ENCODE results near the gene ANKRD22.

ANKRD22 gene

DNA sequence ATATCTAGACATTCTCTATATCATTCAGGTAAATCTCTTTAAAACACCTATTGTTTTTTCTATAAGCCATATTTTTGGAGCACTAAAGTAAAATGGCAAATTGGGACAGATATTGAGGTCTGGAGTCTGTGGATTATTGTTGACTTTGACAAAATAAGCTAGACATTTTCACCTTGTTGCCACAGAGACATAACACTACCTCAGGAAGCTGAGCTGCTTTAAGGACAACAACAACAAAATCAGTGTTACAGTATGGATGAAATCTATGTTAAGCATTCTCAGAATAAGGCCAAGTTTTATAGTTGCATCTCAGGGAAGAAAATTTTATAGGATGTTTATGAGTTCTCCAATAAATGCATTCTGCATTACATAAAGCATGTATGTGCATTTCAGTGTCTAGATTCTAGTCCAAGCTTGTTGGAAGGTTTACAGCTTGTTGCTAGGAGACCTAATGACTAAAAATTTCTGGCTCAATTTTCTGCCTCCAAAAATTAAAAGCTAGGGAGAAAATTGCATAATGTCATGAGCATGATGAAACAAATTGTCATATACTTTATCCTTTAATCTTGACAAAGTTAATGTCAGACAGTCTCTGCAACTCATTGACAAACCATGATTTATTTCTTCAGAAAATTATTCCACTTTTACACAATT, 30.8 kb downstream of the ANKRD22 start:
- peaks cover 25 to 36% of the 10 kb centered on the region in 2 donors for H3K4me1 Mint-ChIP-seq (ENCODE audit: low read depth in 2 of 2)
- peak overlapping the region in 1 of 2 donors; percentile 14 for H3K27ac Mint-ChIP-seq

DNA sequence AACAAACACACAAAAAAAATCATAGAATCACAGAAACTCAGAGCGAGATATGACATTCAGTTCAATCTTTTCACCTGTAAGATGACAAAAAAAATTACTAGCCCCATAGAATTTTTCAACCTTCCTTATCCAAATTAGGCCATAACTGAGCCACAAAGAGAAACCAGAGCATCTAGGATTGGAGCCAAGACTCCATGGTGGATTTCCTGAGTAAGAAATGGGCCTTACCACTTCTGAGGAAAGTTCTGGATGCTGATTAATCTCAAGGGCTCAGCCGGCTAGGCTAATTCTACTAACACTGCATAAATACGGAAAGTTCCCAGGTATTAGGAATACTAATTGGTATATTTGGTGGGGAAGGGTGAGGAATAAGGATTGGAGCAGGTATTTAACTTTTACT, 32.4 kb downstream of the ANKRD22 start:
- no peak overlapping the region for H3K4me3 Mint-ChIP-seq
- H3K27ac Mint-ChIP-seq: no peak overlapping the region
- H3K36me3 Mint-ChIP-seq (ENCODE audit: insufficient read depth): no peaks in the 10 kb centered on the region
- H3K27me3 Mint-ChIP-seq: no peaks in the 10 kb centered on the region
- H3K4me1 Mint-ChIP-seq (ENCODE audit: low read depth in 2 of 2): peaks cover 16 to 22% of the 10 kb centered on the region in 2 donors
- no peak for DNase-seq
- no peak for ATAC-seq (replicated peaks)
- H3K9me3 Mint-ChIP-seq: no peaks in the 10 kb centered on the region

More for the DNA sequence above, 30.8 kb downstream of the ANKRD22 start:
- Mint-ChIP-seq H3K4me3 (no peak overlapping the region), H3K36me3 (ENCODE audit: insufficient read depth) (no peaks in the 10 kb centered on the region), H3K9me3 (no peaks in the 10 kb centered on the region), H3K27me3 (no peaks in the 10 kb centered on the region)
- ATAC-seq (replicated peaks): no peak
- DNase-seq: no peak

DNA sequence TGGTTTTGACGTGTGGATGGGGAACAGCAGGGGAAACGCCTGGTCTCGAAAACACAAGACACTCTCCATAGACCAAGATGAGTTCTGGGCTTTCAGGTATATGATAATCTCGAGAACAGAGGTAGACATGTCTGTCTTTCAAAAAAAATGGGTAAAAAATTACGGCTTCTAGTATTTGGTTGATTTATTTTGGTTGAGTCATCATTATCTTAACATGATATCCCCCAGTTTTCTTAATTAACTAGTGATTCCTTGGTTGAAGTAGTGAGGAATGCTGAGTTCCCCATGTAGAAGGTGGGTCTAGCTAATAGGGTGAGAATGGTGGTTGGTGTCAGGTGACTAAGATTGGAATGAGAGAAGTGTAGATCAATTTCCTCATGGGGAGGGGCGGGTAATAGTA, 38.4 kb downstream of the ANKRD22 start:
- Mint-ChIP-seq H3K27me3 (no peaks in the 10 kb centered on the region), H3K9me3 (no peaks in the 10 kb centered on the region), H3K27ac (no peak overlapping the region)

DNA sequence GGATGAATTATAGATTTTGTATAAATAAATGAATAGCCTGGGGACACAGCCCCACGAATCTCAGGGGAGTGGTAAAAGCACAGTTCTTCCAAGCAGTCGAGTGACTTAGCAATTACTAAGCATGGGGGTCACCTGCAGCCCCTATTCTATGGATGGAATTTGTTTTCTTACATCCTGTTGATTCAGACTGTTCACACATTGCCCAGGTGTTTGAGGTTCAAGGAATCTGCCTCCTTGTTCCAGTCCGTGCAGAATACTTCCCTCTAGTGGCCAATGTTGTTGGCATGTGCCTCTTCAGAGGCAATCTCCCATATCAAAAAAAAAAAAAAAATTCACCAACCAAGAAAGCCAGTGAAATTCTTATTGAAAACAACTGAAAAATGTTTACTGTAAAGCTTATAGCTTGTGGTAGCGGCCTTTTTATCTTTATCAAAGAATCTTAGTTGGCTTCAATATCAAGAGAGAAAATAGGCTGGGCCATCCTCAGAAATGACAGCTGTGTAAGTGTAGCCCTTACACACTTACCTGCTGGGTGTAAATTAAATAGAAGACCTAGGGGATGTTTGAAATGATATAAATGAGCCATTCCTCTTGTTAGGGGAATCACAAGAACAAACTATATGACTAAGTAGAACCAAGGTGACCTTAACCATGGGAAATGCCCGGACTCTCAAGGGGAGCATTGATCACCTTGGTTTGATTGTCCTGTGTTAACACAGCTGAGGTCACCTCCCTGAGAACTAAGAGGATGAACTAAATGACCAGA, 41.3 kb downstream of the ANKRD22 start:
- DNase-seq (peak; percentile 26 to 40 (median 33)), ATAC-seq (replicated peaks) (peak; percentile 97)
- Mint-ChIP-seq H3K4me3 (no peak overlapping the region), H3K9me3 (no peaks in the 10 kb centered on the region), H3K36me3 (ENCODE audit: insufficient read depth) (no peaks in the 10 kb centered on the region), H3K27me3 (no peaks in the 10 kb centered on the region), H3K4me1 (ENCODE audit: low read depth in 2 of 2) (peaks cover 4 to 9% of the 10 kb centered on the region in 2 donors), H3K27ac (peak overlapping the region in 1 of 2 donors; percentile 60)

More for the DNA sequence above, 38.4 kb downstream of the ANKRD22 start:
- Mint-ChIP-seq H3K4me1 (ENCODE audit: low read depth in 2 of 2) (peaks cover 4 to 9% of the 10 kb centered on the region in 2 donors), H3K36me3 (ENCODE audit: insufficient read depth) (no peaks in the 10 kb centered on the region), H3K4me3 (no peak overlapping the region)
- DNase-seq: no peak
- ATAC-seq (replicated peaks): no peak

DNA sequence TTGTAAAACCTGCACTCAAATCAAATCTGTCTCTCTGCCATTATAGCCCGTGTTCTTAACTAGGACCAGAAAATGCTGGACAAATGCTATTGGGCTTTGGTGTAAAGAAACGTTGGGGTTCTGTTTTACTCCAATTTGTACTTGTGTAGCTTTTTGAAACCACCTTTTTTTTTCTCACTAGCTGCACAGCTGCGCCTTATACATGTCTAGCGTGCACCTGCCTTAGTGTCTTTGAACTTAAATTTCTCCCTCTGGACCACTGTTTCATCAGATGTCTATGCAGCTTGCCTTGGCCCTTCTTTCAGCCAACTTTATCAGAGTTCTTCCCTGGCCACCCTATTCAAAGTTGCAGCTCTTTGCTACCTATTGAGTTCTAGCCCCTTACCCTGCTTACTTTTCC, 42.0 kb downstream of the ANKRD22 start:
- Mint-ChIP-seq H3K27ac (peak overlapping the region in 1 of 2 donors; percentile 60), H3K4me1 (ENCODE audit: low read depth in 2 of 2) (peaks cover 4 to 9% of the 10 kb centered on the region in 2 donors), H3K4me3 (no peak overlapping the region), H3K9me3 (no peaks in the 10 kb centered on the region), H3K27me3 (no peaks in the 10 kb centered on the region), H3K36me3 (ENCODE audit: insufficient read depth) (no peaks in the 10 kb centered on the region)
- ATAC-seq (replicated peaks) (no peak), DNase-seq (no peak)

DNA sequence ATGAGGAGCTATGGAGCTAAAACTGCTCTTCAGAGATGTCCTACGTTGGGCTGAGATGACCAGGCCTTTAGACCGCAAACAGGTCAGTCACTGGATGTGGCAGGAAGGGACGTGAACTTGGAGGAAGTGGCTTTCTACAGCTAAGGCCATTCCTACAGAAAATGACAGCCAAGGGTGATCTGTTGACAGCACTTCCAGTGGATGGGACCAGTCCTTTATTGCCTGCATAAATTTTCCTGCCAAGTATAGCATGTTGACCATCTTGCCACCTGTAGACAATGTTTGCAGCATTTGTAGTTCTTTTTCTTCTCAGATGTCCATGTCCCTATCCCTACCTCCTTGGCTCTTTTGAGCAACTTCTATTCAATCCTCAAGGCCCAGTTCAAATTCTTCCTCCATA, 45.7 kb downstream of the ANKRD22 start:
- DNase-seq (no peak), ATAC-seq (replicated peaks) (no peak)
- Mint-ChIP-seq H3K27ac (no peak overlapping the region), H3K36me3 (ENCODE audit: insufficient read depth) (no peaks in the 10 kb centered on the region), H3K4me1 (ENCODE audit: low read depth in 2 of 2) (peaks cover 4 to 9% of the 10 kb centered on the region in 2 donors), H3K4me3 (no peak overlapping the region), H3K27me3 (no peaks in the 10 kb centered on the region), H3K9me3 (no peaks in the 10 kb centered on the region)

- no peak overlapping the region for H3K4me3 Mint-ChIP-seq
- H3K27ac Mint-ChIP-seq: no peak overlapping the region
- no peaks in the 10 kb centered on the region for H3K36me3 Mint-ChIP-seq (ENCODE audit: insufficient read depth)
- H3K9me3 Mint-ChIP-seq: no peaks in the 10 kb centered on the region
- no peak for ATAC-seq (replicated peaks)
- H3K27me3 Mint-ChIP-seq: no peaks in the 10 kb centered on the region
- DNase-seq: no peak
- H3K4me1 Mint-ChIP-seq (ENCODE audit: low read depth in 2 of 2): peaks cover 6 to 7% of the 10 kb centered on the region in 2 donors
Measured at GRCh38 chr10:88805361-88805760, 46.3 kb downstream of the ANKRD22 start.

DNA sequence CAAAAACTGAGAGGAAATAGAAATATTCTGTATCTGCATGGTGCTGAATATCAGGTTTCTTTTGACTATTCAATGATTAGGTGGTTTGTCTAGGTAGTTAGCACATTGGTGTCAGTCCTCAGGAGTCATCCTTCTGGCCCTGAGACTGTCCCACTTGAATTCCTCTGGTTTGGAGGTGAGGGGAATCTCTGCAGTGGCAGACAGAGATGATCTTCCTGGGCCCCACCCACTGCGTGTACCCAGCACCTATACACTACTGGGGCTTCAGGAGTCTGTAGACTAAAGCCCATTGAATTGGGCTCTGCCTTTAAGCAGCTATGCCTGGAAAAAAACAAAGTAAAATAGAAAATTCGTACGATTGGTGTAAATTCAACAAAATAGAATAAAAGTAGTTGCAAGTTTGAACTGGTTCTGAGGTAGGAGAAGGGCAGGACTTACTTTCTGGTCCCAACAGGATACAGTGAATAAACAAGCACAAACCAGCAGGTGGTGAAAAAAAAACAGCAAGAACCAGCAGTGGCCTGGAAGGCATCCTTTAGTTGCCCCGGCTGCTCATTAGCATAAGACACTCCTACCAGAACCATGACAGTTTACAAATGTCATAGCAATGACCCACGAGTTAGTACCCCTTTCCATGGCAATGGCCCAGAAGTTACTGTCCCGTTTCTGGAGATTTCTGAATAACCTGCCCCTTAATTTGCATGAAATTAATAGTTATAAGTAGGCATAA, 47.4 kb downstream of the ANKRD22 start:
- H3K27ac Mint-ChIP-seq: no peak overlapping the region
- ATAC-seq (replicated peaks) (no peak), DNase-seq (no peak)
- peaks cover 0 to 3% of the 10 kb centered on the region in 2 donors for H3K4me1 Mint-ChIP-seq (ENCODE audit: low read depth in 2 of 2)
- no peaks in the 10 kb centered on the region for H3K27me3 Mint-ChIP-seq
- no peaks in the 10 kb centered on the region for H3K9me3 Mint-ChIP-seq
- no peak overlapping the region for H3K4me3 Mint-ChIP-seq
- no peaks in the 10 kb centered on the region for H3K36me3 Mint-ChIP-seq (ENCODE audit: insufficient read depth)

DNA sequence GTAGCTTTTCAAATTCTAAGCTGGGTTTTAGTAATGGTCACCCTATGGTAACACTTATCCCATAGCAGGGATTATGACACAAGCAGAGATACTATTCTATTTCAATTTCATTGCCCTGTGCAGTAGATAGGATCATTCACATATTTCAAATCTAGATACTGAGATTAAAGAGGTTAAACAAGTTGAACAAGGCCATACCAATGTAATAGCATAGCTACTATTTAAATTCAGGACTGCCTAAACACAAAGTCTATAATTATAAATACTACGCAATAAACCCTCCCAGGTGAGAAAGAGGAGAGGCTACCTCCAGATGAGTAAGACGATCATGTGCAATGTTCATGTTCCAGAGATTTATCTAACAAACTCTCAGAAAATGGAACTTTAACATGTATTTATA, 48.0 kb downstream of the ANKRD22 start:
- Mint-ChIP-seq H3K9me3 (no peaks in the 10 kb centered on the region), H3K36me3 (ENCODE audit: insufficient read depth) (no peaks in the 10 kb centered on the region), H3K4me1 (ENCODE audit: low read depth in 2 of 2) (peaks cover 0 to 3% of the 10 kb centered on the region in 2 donors), H3K4me3 (no peak overlapping the region), H3K27me3 (no peaks in the 10 kb centered on the region), H3K27ac (no peak overlapping the region)
- no peak for DNase-seq
- ATAC-seq (replicated peaks): no peak

DNA sequence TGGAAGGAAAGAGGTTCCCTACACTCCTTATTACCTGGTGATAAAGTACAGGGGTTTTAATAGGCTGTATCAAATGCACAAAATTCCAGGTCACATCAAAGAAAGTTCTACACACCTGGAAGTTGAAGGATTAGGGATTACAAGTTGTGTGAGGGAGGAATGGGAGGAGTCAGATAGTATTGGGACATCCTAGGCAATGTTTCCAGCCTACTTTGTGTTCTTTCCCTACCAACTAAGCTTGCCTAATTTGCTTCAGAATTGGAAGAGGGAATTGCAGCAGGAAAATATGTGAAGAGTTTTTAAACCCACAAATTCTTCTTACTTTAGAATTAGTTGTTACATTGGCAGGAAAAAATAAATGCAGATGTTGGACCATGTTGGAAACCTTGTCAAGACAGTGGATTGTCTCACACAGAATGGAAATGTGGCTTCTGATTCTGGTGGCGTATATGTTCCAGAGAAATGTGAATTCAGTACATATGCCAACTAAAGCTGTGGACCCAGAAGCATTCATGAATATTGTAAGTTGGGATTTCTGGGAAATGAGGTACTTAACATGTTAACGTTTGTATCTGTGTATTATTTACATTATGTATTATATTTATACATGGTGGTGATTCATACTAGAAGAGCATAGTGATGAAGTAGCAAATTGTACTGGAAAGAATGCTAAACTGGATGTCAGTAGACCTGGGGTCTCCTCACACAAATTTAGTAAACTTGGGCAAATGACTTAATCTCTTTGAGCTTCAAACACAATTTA, 48.9 kb downstream of the ANKRD22 start, which contains the start of gene LIPM:
TSS of gene LIPM (plus strand) at position 208 of the 763 bp plus-strand sequence. CDS start at position 375, 167 bp downstream.
- Mint-ChIP-seq H3K36me3 (ENCODE audit: insufficient read depth) (no peaks in the 10 kb centered on the region), H3K4me1 (ENCODE audit: low read depth in 2 of 2) (peaks cover 0 to 3% of the 10 kb centered on the region in 2 donors), H3K27me3 (no peaks in the 10 kb centered on the region), H3K9me3 (no peaks in the 10 kb centered on the region), H3K27ac (no peak within 1 kb of the TSS), H3K4me3 (no peak within 1 kb of the TSS)
- ATAC-seq (replicated peaks) (no peak), DNase-seq (no peak)

- H3K9me3 Mint-ChIP-seq: no peaks in the 10 kb centered on the region
- H3K27ac Mint-ChIP-seq: no peak overlapping the region
- no peak overlapping the region for H3K4me3 Mint-ChIP-seq
- no peak for DNase-seq
- no peaks in the 10 kb centered on the region for H3K27me3 Mint-ChIP-seq
- no peaks in the 10 kb centered on the region for H3K36me3 Mint-ChIP-seq (ENCODE audit: insufficient read depth)
- peaks cover 0 to 3% of the 10 kb centered on the region in 2 donors for H3K4me1 Mint-ChIP-seq (ENCODE audit: low read depth in 2 of 2)
- ATAC-seq (replicated peaks): peak; percentile 76
Measured at GRCh38 chr10:88800152-88801125, 51.2 kb downstream of the ANKRD22 start.

DNA sequence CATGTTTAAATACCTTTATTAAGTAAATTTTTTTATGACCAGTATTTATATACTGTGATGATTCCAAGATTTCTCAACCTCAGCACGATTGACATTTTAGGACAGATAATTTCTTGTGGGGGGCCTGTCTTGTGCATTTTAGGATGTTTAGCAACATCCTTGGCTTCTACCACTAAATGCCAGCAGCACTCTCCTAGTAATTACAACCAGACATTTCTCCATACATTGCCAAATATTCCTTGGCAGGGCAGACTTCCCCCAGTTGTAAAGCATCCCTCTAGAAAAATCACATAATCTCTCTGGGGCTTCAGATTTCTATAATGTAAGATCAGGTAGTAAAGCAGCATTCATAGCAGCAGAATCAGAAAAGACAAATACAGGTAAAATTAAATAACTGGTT, 56.9 kb downstream of the ANKRD22 start:
- Mint-ChIP-seq H3K36me3 (ENCODE audit: insufficient read depth) (peaks cover 4% of the 10 kb centered on the region), H3K27me3 (no peaks in the 10 kb centered on the region), H3K27ac (no peak overlapping the region), H3K9me3 (no peaks in the 10 kb centered on the region), H3K4me1 (ENCODE audit: low read depth in 2 of 2) (peaks cover 9 to 10% of the 10 kb centered on the region in 2 donors), H3K4me3 (no peak overlapping the region)
- DNase-seq (no peak), ATAC-seq (replicated peaks) (no peak)
